SU-DHL-6 (cell line): ENCODE results near the gene IFI27L1.
"Not testable (repeated sequence)": the region's sequence is repeated elsewhere in the genome, so short reads cannot be mapped to it uniquely, and the experiment has no call there.

ENCODE experiments used
- H2AFZ ChIP-seq: fragments of 200-600 bp; sonication (generic); 2 replicates; pipeline ENCODE4 v1.6.1; 2014; ENCODE audit warnings: low read depth, mild to moderate bottlenecking, moderate library complexity, mixed read lengths, antibody characterized with exemption, low read length; ENCODE audit not compliant: severe bottlenecking
- H3F3A ChIP-seq: fragments of 200-600 bp; shearing (Covaris generic); 2 replicates; pipeline ENCODE4 v1.6.0; 2016; ENCODE audit warnings: antibody characterized with exemption, mild to moderate bottlenecking; ENCODE audit not compliant: insufficient read depth
- H3K27ac ChIP-seq: fragments of 200-600 bp; sonication (generic); 2 replicates; pipeline ENCODE4 v1.5.1; 2016; ENCODE audit warnings: low read depth, mild to moderate bottlenecking, low read length, moderate library complexity, mixed read lengths
- H3K27me3 ChIP-seq: fragments of 200-600 bp; sonication (generic), shearing (Covaris generic); 2 replicates; pipeline ENCODE4 v1.6.0; 2014; ENCODE audit warnings: mild to moderate bottlenecking, low read length
- H3K36me3 ChIP-seq: fragments of 200-600 bp; sonication (generic); 2 replicates; pipeline ENCODE4 v1.6.1; 2014; ENCODE audit warnings: mild to moderate bottlenecking, low read length, mixed read lengths
- H3K4me2 ChIP-seq: fragments of 300-600, 200-600 bp; shearing (Covaris generic), sonication (generic); 2 replicates; pipeline ENCODE4 v1.6.0; 2014; ENCODE audit warnings: low read length, low read depth, mild to moderate bottlenecking; ENCODE audit not compliant: poor library complexity, severe bottlenecking
- H3K4me3 ChIP-seq: fragments of 200-600 bp; sonication (generic); 2 replicates; pipeline ENCODE4 v1.5.1; 2014; ENCODE audit warnings: antibody characterized with exemption, low read length, mild to moderate bottlenecking, mixed read lengths; ENCODE audit not compliant: insufficient read depth, poor library complexity, severe bottlenecking
- H3K79me2 ChIP-seq: fragments of 200-600 bp; sonication (generic); 2 replicates; pipeline ENCODE4 v1.6.1; 2014; ENCODE audit warnings: mild to moderate bottlenecking, low read length, moderate library complexity; ENCODE audit not compliant: insufficient read depth
- H3K9ac ChIP-seq: fragments of 200-600 bp; sonication (generic); 2 replicates; pipeline ENCODE4 v1.7.0; 2014; ENCODE audit warnings: mild to moderate bottlenecking, low read length
- H3K9me2 ChIP-seq: fragments of 200-600 bp; sonication (generic); replicated peaks from 2 replicates; pipeline ENCODE4 v1.6.1; 2014; ENCODE audit warnings: low read length; ENCODE audit not compliant: insufficient read depth
- H3K9me3 ChIP-seq: fragments of 200-600 bp; sonication (generic); 2 replicates; pipeline ENCODE4 v1.6.1; 2014; ENCODE audit warnings: low read length, mixed read lengths; ENCODE audit not compliant: insufficient read depth
- H4K20me1 ChIP-seq: fragments of 200-600 bp; sonication (generic); 2 replicates; pipeline ENCODE4 v1.6.1; 2014; ENCODE audit warnings: low read depth, mild to moderate bottlenecking, antibody characterized with exemption, low read length, moderate library complexity, mixed read lengths
- CTCF ChIP-seq: fragments of 200-600 bp; sonication (generic); IDR thresholded peaks from one replicate; pipeline ENCODE4 v1.5.1; 2017; ENCODE audit warnings: antibody characterized with exemption, mild to moderate bottlenecking, low read length, moderate library complexity; ENCODE audit not compliant: insufficient read depth, poor library complexity, severe bottlenecking
- EZH2phosphoT487 ChIP-seq: fragments of 200-600 bp; sonication (generic), shearing (Covaris generic); conservative IDR thresholded peaks from 2 replicates; pipeline ENCODE4 v1.6.1; 2018; ENCODE audit warnings: mild to moderate bottlenecking, antibody characterized with exemption, low read length, moderate library complexity, mixed read lengths

Gene IFI27L1

DNA sequence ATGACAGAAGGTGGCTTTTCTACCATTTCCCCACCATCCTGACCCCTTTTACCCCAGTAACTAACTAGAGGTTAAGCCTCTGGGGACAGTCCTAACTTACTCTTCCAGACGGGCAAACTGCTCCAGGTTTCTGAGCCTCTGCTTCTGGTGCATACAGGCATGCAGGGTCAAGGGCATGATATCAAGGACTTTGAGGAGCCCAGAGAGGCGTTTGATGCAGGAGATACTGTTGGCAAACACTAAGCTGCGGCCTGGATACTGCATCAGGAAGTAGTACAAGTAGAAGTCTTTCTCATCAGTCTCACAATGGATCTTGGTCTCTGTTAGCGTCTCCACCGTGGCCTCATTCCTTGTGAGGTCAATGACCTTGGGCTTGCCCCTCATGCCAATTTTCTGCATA lies 21.1 kb upstream of the IFI27L1 start:
- Histone ChIP-seq H2AFZ (no peak overlapping the region), H3K79me2 (peaks cover 42% of the 10 kb centered on the region), H3K4me3 (no peak overlapping the region), H3K27me3 (no peaks in the 10 kb centered on the region), H4K20me1 (peaks cover 27% of the 10 kb centered on the region), H3K36me3 (peaks cover 36% of the 10 kb centered on the region; the same call in 1 of the 2 replicates), H3K27ac (no peak overlapping the region), H3F3A (no peaks in the 10 kb centered on the region), H3K9ac (no peak overlapping the region), H3K4me2 (no peak overlapping the region), H3K9me3 (no peaks in the 10 kb centered on the region), H3K9me2 (no peaks in the 10 kb centered on the region)
- TF ChIP-seq EZH2phosphoT487 (no peak), CTCF (no peak)

GRCh38 chr14:94062344-94062940 lies 18.7 kb upstream of the IFI27L1 start:
- H3K27me3 ChIP-seq: no peaks in the 10 kb centered on the region
- peaks cover 31% of the 10 kb centered on the region; the same call in 1 of the 2 replicates for H3K36me3 ChIP-seq
- no peak overlapping the region for H2AFZ ChIP-seq
- H3K79me2 ChIP-seq: peaks cover 67% of the 10 kb centered on the region
- TF ChIP-seq CTCF: no peak
- no peak for TF ChIP-seq EZH2phosphoT487
- no peak overlapping the region for H3K9ac ChIP-seq
- H3K27ac ChIP-seq: no peak overlapping the region
- no peak overlapping the region for H3K4me3 ChIP-seq
- H4K20me1 ChIP-seq: peaks cover 33% of the 10 kb centered on the region
- H3K4me2 ChIP-seq: no peak overlapping the region
- H3F3A ChIP-seq: no peaks in the 10 kb centered on the region
- H3K9me3 ChIP-seq: no peaks in the 10 kb centered on the region
- no peaks in the 10 kb centered on the region for H3K9me2 ChIP-seq

- Histone ChIP-seq H3K27me3 (no peaks in the 10 kb centered on the region), H3K79me2 (peaks cover 99% of the 10 kb centered on the region), H3K36me3 (peaks cover 23% of the 10 kb centered on the region), H4K20me1 (peaks cover 29% of the 10 kb centered on the region), H3K4me3 (no peak overlapping the region), H3K9ac (no peak overlapping the region), H3K9me3 (peaks cover 4% of the 10 kb centered on the region; the same call in 1 of the 2 replicates), H2AFZ (no peak overlapping the region), H3K9me2 (no peaks in the 10 kb centered on the region), H3K4me2 (no peak overlapping the region), H3K27ac (no peak overlapping the region), H3F3A (no peaks in the 10 kb centered on the region)
- TF ChIP-seq CTCF (no peak), EZH2phosphoT487 (no peak)
These were observed 14.9 kb upstream of the IFI27L1 start for GRCh38 chr14:94066089-94066676.

DNA sequence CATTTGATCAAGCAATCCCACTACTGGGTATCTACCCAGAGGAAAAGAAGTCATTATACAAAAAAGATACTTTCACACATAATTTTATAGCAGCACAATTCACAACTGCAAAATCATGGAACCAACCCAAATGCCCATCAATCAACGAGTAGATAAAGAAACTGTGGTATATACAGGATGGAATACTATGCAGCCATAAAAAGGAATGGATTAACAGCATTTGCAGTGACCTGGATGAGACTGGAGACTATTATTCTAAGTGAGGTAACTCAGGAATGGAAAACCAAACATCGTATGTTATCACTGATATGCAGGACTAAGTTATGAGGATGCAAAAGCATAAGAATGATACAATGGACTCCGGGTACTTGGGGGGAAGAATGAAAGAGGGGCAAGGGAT lies 9.0 kb upstream of the IFI27L1 start:
- H3K9ac ChIP-seq, H3K27me3 ChIP-seq, H2AFZ ChIP-seq, H3K27ac ChIP-seq, H3K4me3 ChIP-seq, H4K20me1 ChIP-seq, H3K9me2 ChIP-seq, H3K4me2 ChIP-seq: not testable (repeated sequence)
- Histone ChIP-seq H3K36me3 (peaks cover 42% of the 10 kb centered on the region), H3K9me3 (peaks cover 10% of the 10 kb centered on the region; the same call in 1 of the 2 replicates), H3K79me2 (peaks cover 100% of the 10 kb centered on the region), H3F3A (peaks cover 17% of the 10 kb centered on the region; the same call in 1 of the 2 replicates)
